HepG2 (cell line): ENCODE results near the gene NT5C1A. TPM values are rescaled to one million over a fixed set of nuclear protein-coding genes. Genes with fewer than 3 reads are reported as not detected.

Experiments used
- ATAC-seq: fragments of 200-7000 bp; cut with Tn5 transposase; 3 replicates; pipeline ENCODE4 v1.9.1; 2020; ENCODE audit warnings: mild to moderate bottlenecking, moderate library complexity
- BruUV-seq: library from RNA; stranded (reverse); fragments of 400-500 nt; replicated peaks from 2 replicates; lab custom pipeline; 2021; lab: Mats Ljungman, UMichigan
- CTCF ChIA-PET: fragments of 300-600 bp; formaldehyde crosslinking; extraction: SDS; loops from one replicate; lab custom pipeline; 2021; ENCODE audit warnings: low total read pairs, inconsistent platforms, low intra/inter-chr PET ratio; lab: Yijun Ruan, JAX
- POLR2A ChIA-PET: fragments of 350-600 bp; sonication (Branson Sonifier 250); formaldehyde crosslinking; loops from one replicate; lab custom pipeline; 2020; ENCODE audit warnings: antibody characterized with exemption, inconsistent platforms; lab: Yijun Ruan, JAX
- DNase-seq: peaks from one replicate; pipeline ENCODE4 v3.0.0-alpha.2; 2015; ENCODE audit warnings: low spot score
- FAIRE-seq: peaks from 3 replicates; lab custom pipeline; 2011; peaks lifted over from hg19 to GRCh38; lab: Jason Lieb, UNC
- H2AFZ ChIP-seq: one replicate; pipeline ENCODE4 v1.6.1; 2011; ENCODE audit warnings: low read length, inconsistent platforms
- H3K27ac ChIP-seq: fragments of 300-600 bp; 3 replicates; pipeline ENCODE4 v1.8.0; 2011; ENCODE audit warnings: mixed run types, mild to moderate bottlenecking, mixed read lengths, low read length, inconsistent platforms; ENCODE audit not compliant: insufficient read depth; ENCODE audit errors: extremely low read length
- H3K27me3 ChIP-seq, 2 experiments: fragments of 200-600 bp in 1 of 2; 2 replicates in 1 of 2; 3 replicates in 1 of 2; pipeline versions ENCODE4 v1.6.0 to v1.8.0; 2011; ENCODE audit warnings: low read length in 2 of 2, mild to moderate bottlenecking in 2 of 2, moderate library complexity in 2 of 2, inconsistent platforms in 1 of 2; ENCODE audit not compliant: insufficient read depth in 2 of 2, control insufficient read depth in 1 of 2
- H3K36me3 ChIP-seq, 2 experiments: fragments of 200-600 bp in 1 of 2; replicated peaks in 1 of 2; 2 replicates in 1 of 2; 3 replicates in 1 of 2; pipeline versions ENCODE4 v1.5.1 to v1.8.0; 2011; ENCODE audit warnings: low read length in 2 of 2, inconsistent platforms in 1 of 2; ENCODE audit not compliant: insufficient read depth in 2 of 2, control insufficient read depth in 1 of 2
- H3K4me1 ChIP-seq: 2 replicates; pipeline ENCODE4 v1.5.1; 2012; ENCODE audit warnings: low read length, inconsistent platforms; ENCODE audit not compliant: insufficient read depth
- H3K4me2 ChIP-seq: 2 replicates; pipeline ENCODE4 v1.6.0; 2011; ENCODE audit warnings: low read depth, low read length, inconsistent platforms
- H3K4me3 ChIP-seq, 3 experiments: fragments of 200-600 bp in 1 of 3; sonication (generic), shearing (Covaris generic) in 1 of 3; replicated peaks in 1 of 3; 2 replicates each; pipeline ENCODE4 v1.5.1; 2011 to 2016; ENCODE audit warnings: low read length in 3 of 3, inconsistent platforms in 2 of 3, low read depth in 2 of 3, mild to moderate bottlenecking in 2 of 3, control low read depth in 1 of 3, mixed read lengths in 1 of 3; ENCODE audit not compliant: insufficient read depth in 1 of 3
- H3K79me2 ChIP-seq: one replicate; pipeline ENCODE4 v1.6.1; 2011; ENCODE audit warnings: low read length, inconsistent platforms; ENCODE audit not compliant: insufficient read depth
- H3K9ac ChIP-seq: 2 replicates; pipeline ENCODE4 v1.6.0; 2011; ENCODE audit warnings: mild to moderate bottlenecking, low read depth, low read length, inconsistent platforms; ENCODE audit not compliant: insufficient read depth
- H3K9me3 ChIP-seq: 2 replicates; pipeline ENCODE4 v1.5.1; 2012; ENCODE audit warnings: mild to moderate bottlenecking, low read length
- H4K20me1 ChIP-seq: 2 replicates; pipeline ENCODE4 v1.6.0; 2011; ENCODE audit warnings: inconsistent platforms, mild to moderate bottlenecking, low read length, moderate library complexity; ENCODE audit not compliant: insufficient read depth
- DNMT3B ChIP-seq: conservative IDR thresholded peaks from 2 replicates; pipeline ENCODE4 v1.6.1; 2016; ENCODE audit warnings: missing biosample characterization, control low read depth
- FUBP1 ChIP-seq: sonication (generic); formaldehyde crosslinking; IDR thresholded peaks from 2 replicates; pipeline ENCODE4 v1.5.1; 2020; ENCODE audit warnings: missing genetic modification reagents, mild to moderate bottlenecking, borderline replicate concordance
- ISL2 ChIP-seq: sonication (generic); formaldehyde crosslinking; IDR thresholded peaks from 2 replicates; pipeline ENCODE4 v1.5.0; 2020; ENCODE audit warnings: missing genetic modification reagents
- MBNL3 ChIP-seq: fragments of 250-450 bp; sonication (Bioruptor Pico); conservative IDR thresholded peaks from 2 replicates; pipeline ENCODE4 v1.8.0; 2022; ENCODE audit warnings: mild to moderate bottlenecking, inconsistent platforms
- NAIF1 ChIP-seq: sonication (generic); formaldehyde crosslinking; IDR thresholded peaks from 2 replicates; pipeline ENCODE4 v1.5.0; 2020; ENCODE audit warnings: mild to moderate bottlenecking, missing genetic modification reagents, borderline replicate concordance
- NKX3-1 ChIP-seq: sonication (generic); formaldehyde crosslinking; IDR thresholded peaks from 2 replicates; pipeline ENCODE4 v1.5.0; 2020; ENCODE audit warnings: missing genetic modification reagents
- SMARCE1 ChIP-seq: fragments of 450-650 bp; IDR thresholded peaks from 2 replicates; pipeline ENCODE4 v1.6.1; 2017; ENCODE audit warnings: borderline replicate concordance
- SP5 ChIP-seq: IDR thresholded peaks from 2 replicates; pipeline ENCODE4 v1.6.1; 2016; ENCODE audit warnings: low read depth, borderline replicate concordance
- THYN1 ChIP-seq: sonication (generic); formaldehyde crosslinking; IDR thresholded peaks from 2 replicates; pipeline ENCODE4 v1.8.1; 2023; ENCODE audit warnings: low read depth, mild to moderate bottlenecking, moderate library complexity, missing genetic modification reagents, borderline replicate concordance
- ZNF224 ChIP-seq: sonication (generic); formaldehyde crosslinking; IDR thresholded peaks from 2 replicates; pipeline ENCODE4 v1.5.0; 2020; ENCODE audit warnings: mild to moderate bottlenecking, missing genetic modification reagents
- WGBS: methylation state at CpG from one replicate; pipeline ENCODE4 v1.1.6; 2017; ENCODE audit warnings: low lambda C conversion rate; 5-methylcytosine and 5-hydroxymethylcytosine counted together
- in situ Hi-C: cut with HindIII; loops from 2 replicates; pipeline ENCODE4 v1.10.0; 2017; ENCODE audit warnings: low pct_unique_long_range_greater_than_20kb; ENCODE audit not compliant: extremely low pct_ligation_motif_present
- intact Hi-C: fragments of 100-400 bp; cut with micrococcal nuclease; formaldehyde crosslinking; loops from one replicate; pipeline ENCODE4 v1.10.0; 2022; ENCODE audit not compliant: unreplicated experiment
- polyA plus RNA-seq, 8 experiments: library from polyadenylated mRNA; depleted of rRNA in 3 of 8; stranded (reverse) in 7 of 8; unstranded in 1 of 8; fragments of >200 nt; fragmentation: Illumina TruSeq in 4 of 8; extraction: Trizol in 4 of 8; gene quantifications; 2 replicates each; pipeline versions ENCODE4 v1.2.1 to v1.2.3, GENCODE V29; 2011 to 2016; ENCODE audit warnings: low read depth in 4 of 8, missing spikeins in 1 of 8, mixed read lengths in 1 of 8; ENCODE audit not compliant: insufficient read depth in 1 of 8
- total RNA-seq, 5 experiments: library from RNA; depleted of rRNA; stranded (reverse); fragments of >200 nt; fragmentation: Illumina TruSeq; extraction: Trizol; gene quantifications; 2 replicates each; pipeline ENCODE4 v1.2.3, GENCODE V29; 2016; ENCODE audit warnings: low read depth in 1 of 5

The NT5C1A gene
- total and polyA plus RNA-seq, 2 of the 13 experiments (the other 11 are each of a cell fraction or from before 2014, with no cell fraction given) = not detected

- TF ChIP-seq FUBP1 (CRISPR knock-in tag) = no peak
- TF ChIP-seq ISL2 (CRISPR knock-in tag) = no peak
- no peak for TF ChIP-seq SP5 (CRISPR knock-in tag)
- no peak for TF ChIP-seq NAIF1
Measured at GRCh38 chr1:39643705-39644104, 28.2 kb downstream of the NT5C1A start (continued).

- Histone ChIP-seq H3K4me2 (no peak overlapping the region), H3K4me3 (no peak overlapping the region), H3K27me3 (peaks cover 0 to 20% of the 10 kb centered on the region in 2 experiments; a peak in 4 of 5 replicates), H2AFZ (no peak overlapping the region), H3K9me3 (no peaks in the 10 kb centered on the region), H3K79me2 (no peaks in the 10 kb centered on the region), H4K20me1 (no peaks in the 10 kb centered on the region), H3K4me1 (no peaks in the 10 kb centered on the region), H3K36me3 (no peaks in the 10 kb centered on the region), H3K9ac (no peak overlapping the region), H3K27ac (no peak overlapping the region)
- DNase-seq = no peak
- BruUV-seq = no TSS peak
- TF ChIP-seq ZNF224 (CRISPR knock-in tag) = no peak
- TF ChIP-seq SMARCE1 = no peak
- no peak for TF ChIP-seq NKX3-1 (CRISPR knock-in tag)
- no peak for TF ChIP-seq MBNL3
- no peak for TF ChIP-seq DNMT3B (CRISPR knock-in tag)
- TF ChIP-seq THYN1 (CRISPR knock-in tag) = no peak
- no peak for ATAC-seq
- intact Hi-C loops (no loop called here), in situ Hi-C loops (no loop called here)
- FAIRE-seq = no peak
- CTCF ChIA-PET = no interaction called here
- POLR2A ChIA-PET = no interaction called here
- WGBS = 20% methylated on average over 4 of the region's 4 CpGs
Measured at GRCh38 chr1:39642796-39643195, 29.1 kb downstream of the NT5C1A start.
